Measurements from ENCODE around the gene NCAM2. TPM values are rescaled to one million over a fixed set of nuclear protein-coding genes. Genes with fewer than 3 reads are reported as not detected.

Gene NCAM2
- total and polyA plus RNA-seq, 2 experiments from 2014 or later, result 0.36 to 0.83 TPM

GRCh38 chr21:21247424-21247823 is 249.2 kb downstream of the NCAM2 start (continued):
- TF ChIP-seq ZNF462 (CRISPR knock-in tag; IDR thresholded peaks at IDR 0.05) (no peak), ZNF331 (CRISPR knock-in tag; IDR thresholded peaks at IDR 0.05; ENCODE audit: low read depth) (no peak), JUNB (IDR thresholded peaks at IDR 0.05; ENCODE audit: unreplicated experiment) (no peak), REST (IDR thresholded peaks at IDR 0.05; ENCODE audit: unreplicated experiment) (no peak), STAT1 (IDR thresholded peaks at IDR 0.05; ENCODE audit: unreplicated experiment) (no peak), POLR2AphosphoS5 (IDR thresholded peaks at IDR 0.05; ENCODE audit: low read depth) (no peak), EZH2 (IDR thresholded peaks at IDR 0.05; ENCODE audit: low read depth, unreplicated experiment) (no peak)
- TF ChIP-seq, protein P1, sequence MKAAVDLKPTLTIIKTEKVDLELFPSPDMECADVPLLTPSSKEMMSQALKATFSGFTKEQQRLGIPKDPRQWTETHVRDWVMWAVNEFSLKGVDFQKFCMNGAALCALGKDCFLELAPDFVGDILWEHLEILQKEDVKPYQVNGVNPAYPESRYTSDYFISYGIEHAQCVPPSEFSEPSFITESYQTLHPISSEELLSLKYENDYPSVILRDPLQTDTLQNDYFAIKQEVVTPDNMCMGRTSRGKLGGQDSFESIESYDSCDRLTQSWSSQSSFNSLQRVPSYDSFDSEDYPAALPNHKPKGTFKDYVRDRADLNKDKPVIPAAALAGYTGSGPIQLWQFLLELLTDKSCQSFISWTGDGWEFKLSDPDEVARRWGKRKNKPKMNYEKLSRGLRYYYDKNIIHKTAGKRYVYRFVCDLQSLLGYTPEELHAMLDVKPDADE (IDR thresholded peaks at IDR 0.05), result no peak

All from GM23338 (cell line).